GM12878 (cell line): ENCODE data around the gene GLB1L3. TPM values are rescaled to one million over a fixed set of nuclear protein-coding genes. Genes with fewer than 3 reads are reported as not detected.

Experiments used
- ATAC-seq: fragments of 200-7000 bp; cut with Tn5 transposase; 3 replicates; pipeline ENCODE4 v1.9.1; 2020; ENCODE audit warnings: mild to moderate bottlenecking, moderate library complexity
- BruUV-seq: library from RNA; stranded (reverse); fragments of 400-500 nt; replicated peaks from 2 replicates; lab custom pipeline; 2021; lab: Mats Ljungman, UMichigan
- CTCF ChIA-PET: fragments of 300-600 bp; sonication (Branson Sonifier 250); formaldehyde crosslinking; extraction: SDS; loops from one replicate; lab custom pipeline; 2021; ENCODE audit warnings: inconsistent platforms; lab: Yijun Ruan, JAX
- POLR2A ChIA-PET: fragments of 350-600 bp; formaldehyde crosslinking; extraction: SDS; loops from one replicate; lab custom pipeline; 2021; ENCODE audit warnings: inconsistent platforms; lab: Charles Lee
- RAD21 ChIA-PET: fragments of 300-600 bp; sonication (Branson Sonifier 250); formaldehyde crosslinking; loops from one replicate; lab custom pipeline; 2023; ENCODE audit warnings: antibody characterized with exemption; ENCODE audit not compliant: unreplicated experiment; lab: Charles Lee
- SMC1A ChIA-PET: fragments of 300-600 bp; sonication (Branson Sonifier 250); formaldehyde crosslinking; loops from one replicate; lab custom pipeline; 2023; ENCODE audit not compliant: unreplicated experiment, uncharacterized antibody; lab: Charles Lee
- DNase-seq: peaks from one replicate; pipeline ENCODE4 v3.0.0-alpha.2; 2011; ENCODE audit warnings: low read depth, low spot score
- FAIRE-seq: peaks from 3 replicates; lab custom pipeline; 2011; peaks lifted over from hg19 to GRCh38; lab: Jason Lieb, UNC
- H2AFZ ChIP-seq: 2 replicates; pipeline ENCODE4 v1.6.0; 2011; ENCODE audit warnings: low read depth, low read length, control low read depth; ENCODE audit not compliant: control insufficient read depth
- H3K27ac ChIP-seq: 2 replicates; pipeline ENCODE4 v1.5.1; 2011; ENCODE audit warnings: control low read depth; ENCODE audit not compliant: control insufficient read depth, insufficient read depth
- H3K27me3 ChIP-seq, 2 experiments: replicated peaks in 1 of 2; 2 replicates each; pipeline versions ENCODE4 v1.6.0 to v1.6.1; 2011; ENCODE audit warnings: low read length in 1 of 2; ENCODE audit not compliant: control insufficient read depth in 2 of 2, insufficient read depth in 2 of 2
- H3K36me3 ChIP-seq, 2 experiments: 2 replicates each; pipeline ENCODE4 v1.5.1; 2011; ENCODE audit warnings: low read length in 1 of 2; ENCODE audit not compliant: control insufficient read depth in 2 of 2, insufficient read depth in 2 of 2
- H3K4me1 ChIP-seq: 2 replicates; pipeline ENCODE4 v1.6.1; 2011; ENCODE audit warnings: mild to moderate bottlenecking, low read length, moderate library complexity, mixed read lengths; ENCODE audit not compliant: control insufficient read depth, insufficient read depth
- H3K4me2 ChIP-seq: 2 replicates; pipeline ENCODE4 v1.6.0; 2011; ENCODE audit warnings: control low read depth; ENCODE audit not compliant: control insufficient read depth, insufficient read depth
- H3K4me3 ChIP-seq: fragments of 200-600 bp; sonication (generic); 2 replicates; pipeline ENCODE4 v1.5.1; 2016
- H3K79me2 ChIP-seq: 2 replicates; pipeline ENCODE4 v1.6.0; 2011; ENCODE audit warnings: low read length; ENCODE audit not compliant: control insufficient read depth, insufficient read depth
- H3K9ac ChIP-seq: 2 replicates; pipeline ENCODE4 v1.8.0; 2011; ENCODE audit warnings: low read length, control low read depth, mixed read lengths; ENCODE audit not compliant: control insufficient read depth, insufficient read depth
- H3K9me3 ChIP-seq: replicated peaks from 3 replicates; pipeline ENCODE4 v1.5.1; 2011; ENCODE audit warnings: mild to moderate bottlenecking, low read length; ENCODE audit not compliant: control insufficient read depth, insufficient read depth
- H4K20me1 ChIP-seq: 2 replicates; pipeline ENCODE4 v1.6.0; 2011; ENCODE audit not compliant: control insufficient read depth, insufficient read depth
- BCL11A ChIP-seq: IDR thresholded peaks from 2 replicates; pipeline ENCODE4 v1.6.1; 2011; ENCODE audit warnings: low read depth, low read length
- BMI1 ChIP-seq: fragments of 450-650 bp; IDR thresholded peaks from 2 replicates; pipeline ENCODE4 v1.6.1; 2016; ENCODE audit warnings: mild to moderate bottlenecking, moderate library complexity, borderline replicate concordance
- CREB1 ChIP-seq: IDR thresholded peaks from 2 replicates; pipeline ENCODE4 v1.6.1; 2012; ENCODE audit warnings: low read depth, mild to moderate bottlenecking, inconsistent platforms
- EGR1 ChIP-seq, 2 experiments: IDR thresholded peaks; 1 replicate in 1 of 2; 2 replicates in 1 of 2; pipeline ENCODE4 v1.6.1; 2011 to 2012; ENCODE audit warnings: low read depth in 2 of 2, low read length in 2 of 2, borderline replicate concordance in 1 of 2, mild to moderate bottlenecking in 1 of 2, moderate library complexity in 1 of 2
- EP300 ChIP-seq, 2 experiments: fragments of 150-350 bp in 1 of 2; IDR thresholded peaks; 2 replicates each; pipeline ENCODE4 v1.6.1; 2011 to 2012; ENCODE audit warnings: low read depth in 2 of 2, low read length in 2 of 2, borderline replicate concordance in 1 of 2, improper control_type of control experiment in 1 of 2, inconsistent platforms in 1 of 2; ENCODE audit not compliant: control insufficient read depth in 1 of 2
- ETV6 ChIP-seq, 2 experiments: fragments of 450-650 bp in 1 of 2; IDR thresholded peaks in 1 of 2; conservative IDR thresholded peaks in 1 of 2; 2 replicates each; pipeline ENCODE4 v1.6.1; 2014; ENCODE audit warnings: antibody characterized with exemption in 1 of 2, borderline replicate concordance in 1 of 2, low read depth in 1 of 2, mild to moderate bottlenecking in 1 of 2, moderate library complexity in 1 of 2
- GATAD2B ChIP-seq: fragments of 450-650 bp; conservative IDR thresholded peaks from 2 replicates; pipeline ENCODE4 v1.6.1; 2017; ENCODE audit warnings: low read depth, mild to moderate bottlenecking, moderate library complexity
- IKZF2 ChIP-seq, 2 experiments: fragments of 450-650 bp; IDR thresholded peaks; 2 replicates each; pipeline ENCODE4 v1.6.1; 2017; ENCODE audit warnings: mild to moderate bottlenecking in 2 of 2, moderate library complexity in 2 of 2
- MXI1 ChIP-seq: fragments of 150-350 bp; IDR thresholded peaks from 2 replicates; pipeline ENCODE4 v1.6.1; 2011; ENCODE audit warnings: low read depth, mild to moderate bottlenecking, inconsistent platforms, low read length, improper control_type of control experiment
- NFXL1 ChIP-seq: fragments of 450-650 bp; IDR thresholded peaks from 2 replicates; pipeline ENCODE4 v1.6.1; 2017; ENCODE audit warnings: antibody characterized with exemption, mild to moderate bottlenecking, borderline replicate concordance
- PAX8 ChIP-seq: fragments of 450-650 bp; IDR thresholded peaks from 2 replicates; pipeline ENCODE4 v1.6.1; 2017; ENCODE audit warnings: mild to moderate bottlenecking, moderate library complexity
- RBBP5 ChIP-seq: fragments of 200-600 bp; sonication (generic); conservative IDR thresholded peaks from 2 replicates; pipeline ENCODE4 v1.6.1; 2016
- REST ChIP-seq: IDR thresholded peaks from 2 replicates; pipeline ENCODE4 v1.6.1; 2012; ENCODE audit warnings: mild to moderate bottlenecking, low read depth, low read length
- SMC3 ChIP-seq: IDR thresholded peaks from 2 replicates; pipeline ENCODE4 v1.6.1; 2011; ENCODE audit warnings: low read length, improper control_type of control experiment, borderline replicate concordance
- TBL1XR1 ChIP-seq: IDR thresholded peaks from 2 replicates; pipeline ENCODE4 v1.6.1; 2012; ENCODE audit warnings: low read depth, low read length, improper control_type of control experiment
- TCF7 ChIP-seq: IDR thresholded peaks from 2 replicates; pipeline ENCODE4 v1.6.1; 2014; ENCODE audit warnings: antibody characterized with exemption, borderline replicate concordance
- WGBS: methylation state at CpG from one replicate; pipeline ENCODE4 v1.1.6; 2016; ENCODE audit warnings: low lambda C conversion rate; ENCODE audit not compliant: insufficient replicate concordance, insufficient coverage; ENCODE audit errors: missing lambda C conversion rate; 5-methylcytosine and 5-hydroxymethylcytosine counted together
- in situ Hi-C: fragments of 300-500 bp; cut with MboI; formaldehyde crosslinking; loops from 9 replicates; pipeline ENCODE4 v1.14.3; 2018; ENCODE audit warnings: mixed read lengths
- intact Hi-C: fragments of 100-400 bp; cut with micrococcal nuclease; formaldehyde crosslinking; loops from one replicate; pipeline ENCODE4 v1.14.2; 2022; ENCODE audit not compliant: unreplicated experiment
- polyA plus RNA-seq, 11 experiments: library from polyadenylated mRNA; depleted of rRNA in 4 of 11; unstranded in 6 of 11; stranded (reverse) in 5 of 11; fragments of >200 nt; fragmentation: Nextera tagmentation in 4 of 11; fragmentation: Illumina TruSeq in 1 of 11; extraction: Ambion mirVana in 4 of 11; extraction: Trizol in 1 of 11; gene quantifications; 1 replicate in 1 of 11; 2 replicates in 10 of 11; pipeline versions ENCODE4 v1.2.1 to v1.2.3, GENCODE V29; 2011 to 2016; ENCODE audit warnings: inconsistent platforms in 2 of 11, missing spikeins in 2 of 11, low read depth in 1 of 11
- total RNA-seq, 4 experiments: library from RNA; depleted of rRNA in 3 of 4; stranded (reverse); fragments of >200 nt in 3 of 4; fragmentation: Illumina TruSeq in 1 of 4; extraction: Trizol in 1 of 4; gene quantifications; 2 replicates each; pipeline versions ENCODE4 v1.2.1 to v1.2.3, GENCODE V29; 2013 to 2021
- TF ChIP-seq, protein P1 (sequence below): IDR thresholded peaks from 2 replicates; pipeline ENCODE4 v1.6.1; 2011; ENCODE audit warnings: borderline replicate concordance, low read depth, mild to moderate bottlenecking, moderate library complexity, mixed read lengths, low read length; ENCODE audit not compliant: insufficient read depth; ENCODE audit errors: extremely low read length

GLB1L3 gene
- total and polyA plus RNA-seq, 10 of the 15 experiments (the other 5 are each of a cell fraction or from before 2014, with no cell fraction given): 0.53 to 2.9 (median 1.9) TPM; not detected in 1

DNA sequence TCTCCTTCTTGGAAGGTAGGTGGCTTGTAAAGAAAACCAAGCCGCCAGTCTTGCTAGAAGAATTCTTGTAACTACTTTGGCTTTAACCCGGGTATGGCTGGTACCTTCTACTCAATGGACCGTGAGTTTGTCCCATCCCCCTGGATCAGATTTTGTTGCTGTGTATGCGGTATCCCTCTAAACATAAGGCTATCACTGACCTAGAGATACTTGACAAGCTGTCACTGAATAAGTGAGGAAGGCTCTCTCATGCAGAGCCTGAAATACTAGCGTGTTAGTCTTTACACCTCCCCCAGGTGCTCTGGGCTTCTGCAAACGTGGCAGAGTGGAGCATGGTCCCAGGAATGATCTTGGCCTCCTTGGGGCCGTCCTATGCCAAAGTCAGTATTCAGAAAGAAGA is 90.1 kb downstream of the GLB1L3 start (continued):
- TF ChIP-seq EGR1 (IDR thresholded peaks at IDR 0.05; ENCODE audit: borderline replicate concordance in 1 of 2, low read depth in 2 of 2, low read length in 2 of 2): no peak
- TF ChIP-seq BMI1: no peak
- TF ChIP-seq NFXL1: no peak
- no peak for TF ChIP-seq BCL11A
- TF ChIP-seq MXI1: no peak
- no peak for TF ChIP-seq REST
- TF ChIP-seq EP300 (IDR thresholded peaks at IDR 0.05; ENCODE audit: borderline replicate concordance in 1 of 2, control insufficient read depth in 1 of 2, low read depth in 2 of 2, low read length in 2 of 2): no peak
- TF ChIP-seq, all 136 proteins: peak for 0

DNA sequence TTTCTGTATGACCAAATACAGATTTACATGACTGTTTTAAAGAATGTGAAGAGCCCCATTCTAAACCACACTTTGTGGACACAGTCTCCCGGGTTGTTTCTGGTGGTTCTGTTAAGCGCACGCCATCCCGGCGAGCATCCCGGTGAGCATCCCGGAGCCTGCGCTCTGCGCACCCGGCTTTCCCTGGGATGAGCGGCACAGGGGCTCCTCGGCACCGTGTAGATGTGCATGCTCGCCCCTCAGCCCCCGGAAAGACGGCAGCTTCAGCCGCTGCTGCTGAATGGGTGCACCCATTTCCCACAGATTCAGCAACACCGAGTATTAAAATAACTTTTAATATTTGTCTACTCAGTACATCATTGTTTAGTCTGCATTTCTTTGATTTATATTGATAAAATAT is 91.6 kb downstream of the GLB1L3 start:
- H2AFZ ChIP-seq: no peak overlapping the region
- in situ Hi-C loops: no loop called here
- FAIRE-seq: no peak
- no peaks in the 10 kb centered on the region for H3K9me3 ChIP-seq
- no peaks in the 10 kb centered on the region for H3K4me1 ChIP-seq
- intact Hi-C loops: no loop called here
- POLR2A ChIA-PET: no interaction called here
- H3K4me3 ChIP-seq: no peak overlapping the region
- H3K9ac ChIP-seq: no peak overlapping the region
- no peak overlapping the region for H3K4me2 ChIP-seq
- SMC1A ChIA-PET: no interaction called here
- no peaks in the 10 kb centered on the region for H3K36me3 ChIP-seq
- DNase-seq: no peak
- WGBS: 43% methylated on average over 14 of the region's 18 CpGs
- BruUV-seq: no TSS peak
- H3K79me2 ChIP-seq: no peaks in the 10 kb centered on the region
- no peak for ATAC-seq
- H3K27ac ChIP-seq: no peak overlapping the region
- RAD21 ChIA-PET: no interaction called here
- H3K27me3 ChIP-seq: peaks cover 0 to 3% of the 10 kb centered on the region in 2 experiments; a peak in 2 of 4 replicates
- CTCF ChIA-PET: no interaction called here
- no peaks in the 10 kb centered on the region for H4K20me1 ChIP-seq
- no peak for TF ChIP-seq IKZF2 (IDR thresholded peaks at IDR 0.05)
- no peak for TF ChIP-seq ETV6 (conservative IDR thresholded peaks at IDR 0.05 in 1 of 2, IDR thresholded peaks at IDR 0.05 in 1 of 2; ENCODE audit: borderline replicate concordance in 1 of 2, low read depth in 1 of 2)
- no peak for TF ChIP-seq PAX8
- TF ChIP-seq CREB1: no peak
- TF ChIP-seq RBBP5: no peak
- no peak for TF ChIP-seq TBL1XR1
- TF ChIP-seq SMC3: no peak
- TF ChIP-seq GATAD2B: no peak
- no peak for TF ChIP-seq TCF7
- TF ChIP-seq, protein P1, sequence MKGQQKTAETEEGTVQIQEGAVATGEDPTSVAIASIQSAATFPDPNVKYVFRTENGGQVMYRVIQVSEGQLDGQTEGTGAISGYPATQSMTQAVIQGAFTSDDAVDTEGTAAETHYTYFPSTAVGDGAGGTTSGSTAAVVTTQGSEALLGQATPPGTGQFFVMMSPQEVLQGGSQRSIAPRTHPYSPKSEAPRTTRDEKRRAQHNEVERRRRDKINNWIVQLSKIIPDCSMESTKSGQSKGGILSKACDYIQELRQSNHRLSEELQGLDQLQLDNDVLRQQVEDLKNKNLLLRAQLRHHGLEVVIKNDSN: no peak
